COR-L47 (cell line): Measurements from ENCODE around the gene RAB43.
"Not testable (repeated sequence)": the region's sequence is repeated elsewhere in the genome, so short reads cannot be mapped to it uniquely, and the experiment has no call there.

ENCODE experiments used
- DNase-seq: peaks from one replicate; lab custom pipeline; 2025; lab: John Stamatoyannopoulos, UW

RAB43 gene

GRCh38 chr3:129122412-129123011 is 908 bp upstream of the RAB43 start:
- DNase-seq = no peak

- DNase-seq = no peak
Measured at GRCh38 chr3:129121016-129121791, 400 bp downstream of the RAB43 start.

DNA sequence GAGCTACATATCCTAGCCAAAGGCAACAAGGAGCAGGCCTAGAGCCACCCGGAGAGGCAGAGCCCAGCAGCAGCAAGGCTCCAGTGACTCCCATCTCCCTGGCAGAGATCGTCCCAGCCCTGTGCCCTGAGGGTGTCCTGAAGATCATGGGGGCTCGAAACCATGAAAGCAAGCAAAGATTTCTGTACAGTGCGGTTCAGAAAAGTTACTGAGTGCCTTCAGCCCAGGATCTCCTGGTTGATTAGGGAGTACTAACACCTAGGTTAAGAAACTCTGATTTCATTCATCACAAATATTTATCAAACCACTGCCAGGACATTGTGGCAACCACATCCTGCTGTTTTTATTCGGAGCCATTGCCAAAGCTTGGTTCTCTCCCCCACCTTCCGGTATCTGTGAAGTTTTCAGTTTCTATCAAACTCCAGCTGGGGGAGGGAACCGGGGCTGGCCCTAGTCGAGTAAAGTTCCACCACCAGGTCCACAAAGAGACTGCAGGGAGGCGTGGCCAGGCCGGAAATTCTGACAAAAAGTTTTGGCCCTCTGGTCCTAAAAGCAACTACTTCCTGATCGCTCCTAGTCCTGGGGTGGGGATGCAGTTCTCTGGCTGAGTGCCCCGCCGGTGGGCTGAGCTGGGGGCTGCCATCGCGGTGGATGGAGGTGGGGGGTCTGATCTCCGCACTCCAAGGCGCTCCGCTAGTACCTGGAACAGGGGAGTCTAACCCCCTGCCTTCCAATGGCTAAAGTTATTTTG is 1.2 kb downstream of the RAB43 start:
- DNase-seq = peak; percentile 13

- no peak for DNase-seq
Measured at GRCh38 chr3:129119365-129120100, 2.1 kb downstream of the RAB43 start.

- DNase-seq = no peak
Measured at GRCh38 chr3:129118745-129119144, 2.9 kb downstream of the RAB43 start.

DNA sequence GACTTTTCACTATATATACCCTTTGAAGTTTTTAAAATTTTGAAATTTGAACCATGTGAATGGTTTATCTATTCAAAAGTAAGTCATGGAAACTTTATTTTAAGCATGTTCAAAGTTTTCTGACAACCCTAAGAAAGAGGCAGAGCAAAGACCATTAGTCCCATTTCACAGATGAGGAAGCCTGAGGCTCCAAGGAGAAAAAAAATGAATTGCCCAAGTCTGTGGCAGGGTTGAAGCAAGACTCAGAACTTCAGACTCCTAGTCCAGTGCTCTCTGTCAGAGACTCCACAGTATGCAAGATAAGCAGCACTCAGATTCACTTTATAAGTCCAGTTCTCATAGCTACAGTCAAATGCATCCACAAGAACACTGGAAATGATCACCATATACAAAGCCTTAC is 4.5 kb downstream of the RAB43 start:
- DNase-seq = no peak

GRCh38 chr3:129116482-129116946 is 5.1 kb downstream of the RAB43 start:
- DNase-seq = no peak

GRCh38 chr3:129114455-129114854 is 7.1 kb downstream of the RAB43 start:
- no peak for DNase-seq

- no peak for DNase-seq
Measured at GRCh38 chr3:129112308-129113052, 9.1 kb downstream of the RAB43 start.

DNA sequence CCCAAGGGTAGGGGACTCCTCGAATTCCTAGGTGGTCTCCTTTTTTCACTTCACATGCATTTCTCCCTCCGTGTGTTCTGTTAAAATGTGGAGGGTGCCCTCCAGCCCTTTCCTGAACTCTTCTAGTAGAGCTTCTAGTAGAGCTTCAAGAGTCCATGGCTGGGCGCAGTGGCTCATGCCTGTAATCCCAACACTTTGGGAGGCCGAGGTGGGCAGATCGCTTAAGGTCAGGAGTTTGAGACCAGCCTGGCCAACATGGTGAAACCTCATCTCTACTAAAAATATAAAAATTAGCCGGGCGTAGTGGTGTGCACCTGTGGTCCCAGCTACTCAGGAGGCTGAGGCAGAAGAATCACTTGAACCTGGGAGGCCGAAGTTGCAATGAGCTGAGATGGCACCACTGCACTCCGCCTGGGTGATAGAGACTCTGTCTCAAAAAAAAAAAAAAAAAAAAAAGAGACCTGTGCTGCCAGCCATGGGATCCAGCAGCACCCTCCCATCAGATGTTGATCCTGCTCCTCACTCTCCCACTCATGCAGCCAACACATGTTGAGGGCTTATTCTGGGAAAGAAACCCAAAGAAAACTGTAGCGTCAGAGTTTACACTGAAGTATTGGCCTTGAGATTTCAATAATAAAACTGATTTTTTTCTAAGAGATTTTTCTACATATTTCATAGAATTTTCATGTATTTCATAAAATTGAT is 10.4 kb downstream of the RAB43 start:
- not testable (repeated sequence) for DNase-seq

DNA sequence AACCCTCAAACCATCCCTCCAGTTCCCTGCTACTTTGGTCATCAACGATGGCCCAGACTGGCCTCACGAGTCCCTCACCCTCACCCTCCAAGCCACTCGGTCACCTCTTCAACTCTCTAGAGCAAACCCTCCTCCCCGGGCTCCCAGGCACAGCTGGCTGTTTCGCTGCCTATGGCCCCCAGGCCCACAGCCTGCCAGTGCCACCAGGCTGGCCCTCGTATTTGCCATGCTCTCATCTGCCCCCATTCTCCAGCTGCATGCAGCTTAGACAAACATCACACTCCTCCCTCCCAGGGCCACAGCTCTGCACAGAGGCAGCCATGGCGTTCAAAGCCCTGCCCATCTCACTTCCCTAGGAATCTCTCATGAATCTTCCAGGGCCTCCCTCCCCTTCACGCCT is 13.8 kb downstream of the RAB43 start:
- DNase-seq = no peak

GRCh38 chr3:129106866-129107565 is 14.6 kb downstream of the RAB43 start:
- DNase-seq = peak; percentile 25

GRCh38 chr3:129106320-129106719 is 15.3 kb downstream of the RAB43 start:
- DNase-seq = peak; percentile 18

DNA sequence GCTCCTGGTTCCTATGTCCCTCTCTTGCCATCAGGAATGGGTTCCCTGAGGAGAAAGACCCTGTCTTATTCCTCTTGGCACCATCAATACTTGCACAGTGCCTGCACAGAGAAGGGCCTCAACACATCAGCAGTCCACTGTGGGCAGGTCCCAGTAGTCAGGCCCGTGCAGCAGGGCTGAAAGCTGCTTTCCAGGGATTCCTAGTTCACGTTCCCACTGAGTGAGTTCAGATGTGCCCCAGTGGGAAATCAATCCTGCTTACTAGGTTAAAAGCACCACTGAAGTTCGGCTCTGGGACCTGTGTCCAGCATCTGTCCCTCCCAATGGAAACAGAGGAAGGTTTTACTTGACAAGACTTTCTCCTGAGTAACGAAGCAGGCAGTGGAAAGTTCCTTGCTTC is 15.7 kb downstream of the RAB43 start:
- DNase-seq = no peak

- no peak for DNase-seq
Measured at GRCh38 chr3:129104498-129105079, 17.0 kb downstream of the RAB43 start.

- DNase-seq = no peak
Measured at GRCh38 chr3:129104051-129104450, 17.6 kb downstream of the RAB43 start.

DNA sequence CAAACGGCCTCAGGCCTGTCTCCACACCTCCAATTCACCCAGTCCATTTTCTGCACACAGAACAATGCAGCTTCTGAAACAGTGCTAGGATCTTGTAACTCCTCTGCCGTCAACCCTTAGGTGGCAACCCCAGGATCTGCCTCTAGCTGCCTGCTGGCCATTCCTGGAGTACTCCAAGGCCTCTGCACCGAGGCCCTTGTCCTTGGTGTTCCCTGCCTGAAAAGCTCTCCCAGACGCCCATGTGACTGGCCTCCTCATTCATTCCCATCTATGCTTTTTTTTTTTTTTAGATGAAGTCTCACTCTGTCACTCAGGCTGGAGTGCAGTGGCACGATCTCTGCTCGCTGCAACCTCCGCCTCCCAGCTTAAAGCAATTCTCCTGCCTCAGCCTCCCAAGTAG is 18.3 kb downstream of the RAB43 start:
- DNase-seq = no peak

- no peak for DNase-seq
Measured at GRCh38 chr3:129101370-129102138, 20.1 kb downstream of the RAB43 start.

DNA sequence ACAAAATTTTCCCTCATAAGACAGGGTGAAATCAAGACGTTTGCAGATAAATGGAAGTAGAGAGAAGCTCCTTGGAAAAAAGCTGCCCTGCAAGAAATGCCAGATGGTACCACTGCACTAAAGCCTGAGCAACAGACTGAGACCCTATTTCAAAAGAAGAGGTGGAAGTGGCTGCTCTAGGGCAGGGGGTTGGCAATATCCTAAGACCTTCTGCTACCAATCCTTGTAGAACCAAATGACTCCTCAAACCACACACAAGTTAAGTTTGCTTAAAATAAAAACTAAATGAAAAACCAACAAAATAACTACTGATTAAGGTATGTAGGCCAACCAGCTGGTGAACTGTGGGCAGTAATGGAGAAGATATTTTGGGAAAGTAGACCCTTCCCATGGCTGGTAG is 21.3 kb downstream of the RAB43 start:
- DNase-seq = no peak
